ENCODE results near the gene NOX3.

The NOX3 gene

GRCh38 chr6:155422635-155423034, 33.0 kb downstream of the NOX3 start:
- Histone ChIP-seq H3K4me3 (ENCODE audit: low read length) (no peak overlapping the region), H3K9me3 (ENCODE audit: control insufficient read depth, low read depth, low read length) (no peaks in the 10 kb centered on the region), H3K27me3 (ENCODE audit: control insufficient read depth, insufficient read depth, low read length) (no peaks in the 10 kb centered on the region), H3K27ac (ENCODE audit: low read length) (no peak overlapping the region), H3K9ac (ENCODE audit: low read length) (no peak overlapping the region), H3K36me3 (ENCODE audit: control insufficient read depth, low read depth, low read length) (no peaks in the 10 kb centered on the region), H3K4me1 (ENCODE audit: control insufficient read depth, low read depth, low read length) (peaks cover 13% of the 10 kb centered on the region)

- H3K4me3 ChIP-seq (ENCODE audit: low read length): no peak overlapping the region
- H3K9me3 ChIP-seq (ENCODE audit: control insufficient read depth, low read depth, low read length): no peaks in the 10 kb centered on the region
- H3K27ac ChIP-seq (ENCODE audit: low read length): no peak overlapping the region
- H3K4me1 ChIP-seq (ENCODE audit: control insufficient read depth, low read depth, low read length): peaks cover 28% of the 10 kb centered on the region
- H3K9ac ChIP-seq (ENCODE audit: low read length): no peak overlapping the region
- H3K36me3 ChIP-seq (ENCODE audit: control insufficient read depth, low read depth, low read length): no peaks in the 10 kb centered on the region
- H3K27me3 ChIP-seq (ENCODE audit: control insufficient read depth, insufficient read depth, low read length): no peaks in the 10 kb centered on the region
Measured at GRCh38 chr6:155420492-155420891, 35.1 kb downstream of the NOX3 start.

- no peaks in the 10 kb centered on the region for H3K36me3 ChIP-seq (ENCODE audit: control insufficient read depth, low read depth, low read length)
- no peak overlapping the region for H3K27ac ChIP-seq (ENCODE audit: low read length)
- no peaks in the 10 kb centered on the region for H3K9me3 ChIP-seq (ENCODE audit: control insufficient read depth, low read depth, low read length)
- H3K4me3 ChIP-seq (ENCODE audit: low read length): no peak overlapping the region
- H3K4me1 ChIP-seq (ENCODE audit: control insufficient read depth, low read depth, low read length): peaks cover 28% of the 10 kb centered on the region
- no peaks in the 10 kb centered on the region for H3K27me3 ChIP-seq (ENCODE audit: control insufficient read depth, insufficient read depth, low read length)
- H3K9ac ChIP-seq (ENCODE audit: low read length): no peak overlapping the region
Measured at GRCh38 chr6:155419161-155419560, 36.5 kb downstream of the NOX3 start.

- H3K9ac ChIP-seq (ENCODE audit: low read length): peak overlapping the region; percentile 1
- peak overlapping the region; percentile 20 for H3K27ac ChIP-seq (ENCODE audit: low read length)
- H3K4me3 ChIP-seq (ENCODE audit: low read length): no peak overlapping the region
Measured at GRCh38 chr6:155418017-155418761, 37.5 kb downstream of the NOX3 start.

GRCh38 chr6:155417454-155417853, 38.2 kb downstream of the NOX3 start:
- Histone ChIP-seq H3K4me1 (ENCODE audit: control insufficient read depth, low read depth, low read length) (peaks cover 28% of the 10 kb centered on the region), H3K27me3 (ENCODE audit: control insufficient read depth, insufficient read depth, low read length) (no peaks in the 10 kb centered on the region), H3K4me3 (ENCODE audit: low read length) (no peak overlapping the region), H3K9me3 (ENCODE audit: control insufficient read depth, low read depth, low read length) (no peaks in the 10 kb centered on the region), H3K9ac (ENCODE audit: low read length) (no peak overlapping the region), H3K36me3 (ENCODE audit: control insufficient read depth, low read depth, low read length) (no peaks in the 10 kb centered on the region), H3K27ac (ENCODE audit: low read length) (no peak overlapping the region)

More at GRCh38 chr6:155418017-155418761, 37.5 kb downstream of the NOX3 start:
- Histone ChIP-seq H3K4me1 (ENCODE audit: control insufficient read depth, low read depth, low read length) (peaks cover 28% of the 10 kb centered on the region), H3K9me3 (ENCODE audit: control insufficient read depth, low read depth, low read length) (no peaks in the 10 kb centered on the region), H3K36me3 (ENCODE audit: control insufficient read depth, low read depth, low read length) (no peaks in the 10 kb centered on the region), H3K27me3 (ENCODE audit: control insufficient read depth, insufficient read depth, low read length) (no peaks in the 10 kb centered on the region)

- H3K9me3 ChIP-seq (ENCODE audit: control insufficient read depth, low read depth, low read length): no peaks in the 10 kb centered on the region
- H3K27me3 ChIP-seq (ENCODE audit: control insufficient read depth, insufficient read depth, low read length): no peaks in the 10 kb centered on the region
- no peak overlapping the region for H3K4me3 ChIP-seq (ENCODE audit: low read length)
- no peak overlapping the region for H3K9ac ChIP-seq (ENCODE audit: low read length)
- H3K27ac ChIP-seq (ENCODE audit: low read length): no peak overlapping the region
- H3K4me1 ChIP-seq (ENCODE audit: control insufficient read depth, low read depth, low read length): peaks cover 28% of the 10 kb centered on the region
- no peaks in the 10 kb centered on the region for H3K36me3 ChIP-seq (ENCODE audit: control insufficient read depth, low read depth, low read length)
Measured at GRCh38 chr6:155415953-155416352, 39.7 kb downstream of the NOX3 start.

- Histone ChIP-seq H3K27me3 (ENCODE audit: control insufficient read depth, insufficient read depth, low read length) (no peaks in the 10 kb centered on the region), H3K9me3 (ENCODE audit: control insufficient read depth, low read depth, low read length) (no peaks in the 10 kb centered on the region), H3K4me1 (ENCODE audit: control insufficient read depth, low read depth, low read length) (peaks cover 27% of the 10 kb centered on the region), H3K9ac (ENCODE audit: low read length) (no peak overlapping the region), H3K36me3 (ENCODE audit: control insufficient read depth, low read depth, low read length) (no peaks in the 10 kb centered on the region), H3K27ac (ENCODE audit: low read length) (no peak overlapping the region), H3K4me3 (ENCODE audit: low read length) (no peak overlapping the region)
Measured at GRCh38 chr6:155414049-155414448, 41.6 kb downstream of the NOX3 start.

- peaks cover 14% of the 10 kb centered on the region for H3K4me1 ChIP-seq (ENCODE audit: control insufficient read depth, low read depth, low read length)
- H3K27me3 ChIP-seq (ENCODE audit: control insufficient read depth, insufficient read depth, low read length): no peaks in the 10 kb centered on the region
- no peaks in the 10 kb centered on the region for H3K36me3 ChIP-seq (ENCODE audit: control insufficient read depth, low read depth, low read length)
- no peak overlapping the region for H3K27ac ChIP-seq (ENCODE audit: low read length)
- H3K4me3 ChIP-seq (ENCODE audit: low read length): no peak overlapping the region
- H3K9me3 ChIP-seq (ENCODE audit: control insufficient read depth, low read depth, low read length): no peaks in the 10 kb centered on the region
- no peak overlapping the region for H3K9ac ChIP-seq (ENCODE audit: low read length)
Measured at GRCh38 chr6:155412335-155412734, 43.3 kb downstream of the NOX3 start.

GRCh38 chr6:155411154-155412052, 44.2 kb downstream of the NOX3 start:
- peaks cover 9% of the 10 kb centered on the region for H3K4me1 ChIP-seq (ENCODE audit: control insufficient read depth, low read depth, low read length)
- no peaks in the 10 kb centered on the region for H3K27me3 ChIP-seq (ENCODE audit: control insufficient read depth, insufficient read depth, low read length)
- no peak overlapping the region for H3K9ac ChIP-seq (ENCODE audit: low read length)
- no peak overlapping the region for H3K27ac ChIP-seq (ENCODE audit: low read length)
- no peaks in the 10 kb centered on the region for H3K9me3 ChIP-seq (ENCODE audit: control insufficient read depth, low read depth, low read length)
- no peaks in the 10 kb centered on the region for H3K36me3 ChIP-seq (ENCODE audit: control insufficient read depth, low read depth, low read length)
- H3K4me3 ChIP-seq (ENCODE audit: low read length): no peak overlapping the region

GRCh38 chr6:155409391-155409790, 46.2 kb downstream of the NOX3 start:
- Histone ChIP-seq H3K4me3 (ENCODE audit: low read length) (no peak overlapping the region), H3K4me1 (ENCODE audit: control insufficient read depth, low read depth, low read length) (no peaks in the 10 kb centered on the region), H3K27me3 (ENCODE audit: control insufficient read depth, insufficient read depth, low read length) (no peaks in the 10 kb centered on the region), H3K27ac (ENCODE audit: low read length) (no peak overlapping the region), H3K36me3 (ENCODE audit: control insufficient read depth, low read depth, low read length) (no peaks in the 10 kb centered on the region), H3K9ac (ENCODE audit: low read length) (no peak overlapping the region), H3K9me3 (ENCODE audit: control insufficient read depth, low read depth, low read length) (no peaks in the 10 kb centered on the region)

GRCh38 chr6:155408981-155409380, 46.7 kb downstream of the NOX3 start:
- H3K36me3 ChIP-seq (ENCODE audit: control insufficient read depth, low read depth, low read length): no peaks in the 10 kb centered on the region
- no peak overlapping the region for H3K27ac ChIP-seq (ENCODE audit: low read length)
- no peaks in the 10 kb centered on the region for H3K9me3 ChIP-seq (ENCODE audit: control insufficient read depth, low read depth, low read length)
- no peak overlapping the region for H3K4me3 ChIP-seq (ENCODE audit: low read length)
- no peaks in the 10 kb centered on the region for H3K27me3 ChIP-seq (ENCODE audit: control insufficient read depth, insufficient read depth, low read length)
- H3K9ac ChIP-seq (ENCODE audit: low read length): no peak overlapping the region
- H3K4me1 ChIP-seq (ENCODE audit: control insufficient read depth, low read depth, low read length): no peaks in the 10 kb centered on the region
